ENCODE data around the gene MAGI1.

The MAGI1 gene

GRCh38 chr3:65595222-65596028 lies 443.3 kb downstream of the MAGI1 start:
- peaks cover 6% of the 10 kb centered on the region for H3K27me3 Mint-ChIP-seq
- H3K4me3 Mint-ChIP-seq = no peak overlapping the region
- DNase-seq (no peak), ATAC-seq (no peak)
- H3K4me1 Mint-ChIP-seq = no peaks in the 10 kb centered on the region
- peaks cover 6% of the 10 kb centered on the region for H3K9me3 Mint-ChIP-seq
- H3K27ac Mint-ChIP-seq = no peak overlapping the region
- no peaks in the 10 kb centered on the region for H3K36me3 Mint-ChIP-seq (ENCODE audit: low read depth)

GRCh38 chr3:65593780-65594752 lies 444.7 kb downstream of the MAGI1 start:
- Mint-ChIP-seq H3K27ac (no peak overlapping the region), H3K27me3 (peaks cover 6% of the 10 kb centered on the region), H3K4me1 (no peaks in the 10 kb centered on the region), H3K4me3 (no peak overlapping the region), H3K36me3 (ENCODE audit: low read depth) (no peaks in the 10 kb centered on the region), H3K9me3 (peaks cover 11% of the 10 kb centered on the region)
- DNase-seq (no peak), ATAC-seq (no peak)

GRCh38 chr3:65591313-65591712 lies 447.4 kb downstream of the MAGI1 start:
- no peak overlapping the region for H3K4me3 Mint-ChIP-seq
- H3K27ac Mint-ChIP-seq = no peak overlapping the region
- no peak for DNase-seq
- no peaks in the 10 kb centered on the region for H3K36me3 Mint-ChIP-seq (ENCODE audit: low read depth)
- H3K9me3 Mint-ChIP-seq = peaks cover 11% of the 10 kb centered on the region
- no peak for ATAC-seq
- no peaks in the 10 kb centered on the region for H3K4me1 Mint-ChIP-seq
- peaks cover 4% of the 10 kb centered on the region for H3K27me3 Mint-ChIP-seq

- H3K4me1 Mint-ChIP-seq = no peaks in the 10 kb centered on the region
- no peak for ATAC-seq
- H3K4me3 Mint-ChIP-seq = no peak overlapping the region
- no peaks in the 10 kb centered on the region for H3K36me3 Mint-ChIP-seq (ENCODE audit: low read depth)
- no peak for DNase-seq
- no peak overlapping the region for H3K27ac Mint-ChIP-seq
- H3K27me3 Mint-ChIP-seq = no peaks in the 10 kb centered on the region
- H3K9me3 Mint-ChIP-seq = peaks cover 6% of the 10 kb centered on the region
Measured at GRCh38 chr3:65588884-65589283, 449.8 kb downstream of the MAGI1 start.

- no peaks in the 10 kb centered on the region for H3K36me3 Mint-ChIP-seq (ENCODE audit: low read depth)
- no peak for DNase-seq
- no peaks in the 10 kb centered on the region for H3K27me3 Mint-ChIP-seq
- ATAC-seq = no peak
- peaks cover 5% of the 10 kb centered on the region for H3K9me3 Mint-ChIP-seq
- no peak overlapping the region for H3K27ac Mint-ChIP-seq
- H3K4me1 Mint-ChIP-seq = no peaks in the 10 kb centered on the region
- no peak overlapping the region for H3K4me3 Mint-ChIP-seq
Measured at GRCh38 chr3:65587650-65588439, 450.9 kb downstream of the MAGI1 start.

- peaks cover 3% of the 10 kb centered on the region for H3K9me3 Mint-ChIP-seq
- no peak for DNase-seq
- no peaks in the 10 kb centered on the region for H3K36me3 Mint-ChIP-seq (ENCODE audit: low read depth)
- no peak overlapping the region for H3K27ac Mint-ChIP-seq
- H3K4me3 Mint-ChIP-seq = no peak overlapping the region
- ATAC-seq = no peak
- H3K27me3 Mint-ChIP-seq = no peaks in the 10 kb centered on the region
- no peaks in the 10 kb centered on the region for H3K4me1 Mint-ChIP-seq
Measured at GRCh38 chr3:65584913-65585312, 453.8 kb downstream of the MAGI1 start.

- no peak overlapping the region for H3K4me3 Mint-ChIP-seq
- no peaks in the 10 kb centered on the region for H3K4me1 Mint-ChIP-seq
- no peaks in the 10 kb centered on the region for H3K9me3 Mint-ChIP-seq
- no peaks in the 10 kb centered on the region for H3K36me3 Mint-ChIP-seq (ENCODE audit: low read depth)
- ATAC-seq (no peak), DNase-seq (no peak)
- no peaks in the 10 kb centered on the region for H3K27me3 Mint-ChIP-seq
- H3K27ac Mint-ChIP-seq = no peak overlapping the region
Measured at GRCh38 chr3:65584002-65584401, 454.7 kb downstream of the MAGI1 start.

GRCh38 chr3:65583188-65583587 lies 455.5 kb downstream of the MAGI1 start:
- Mint-ChIP-seq H3K27ac (no peak overlapping the region), H3K27me3 (no peaks in the 10 kb centered on the region), H3K4me3 (no peak overlapping the region), H3K9me3 (no peaks in the 10 kb centered on the region), H3K36me3 (ENCODE audit: low read depth) (no peaks in the 10 kb centered on the region), H3K4me1 (no peaks in the 10 kb centered on the region)
- DNase-seq (no peak), ATAC-seq (no peak)

GRCh38 chr3:65582012-65582717 lies 456.6 kb downstream of the MAGI1 start:
- no peaks in the 10 kb centered on the region for H3K36me3 Mint-ChIP-seq (ENCODE audit: low read depth)
- no peak overlapping the region for H3K4me3 Mint-ChIP-seq
- no peak for DNase-seq
- H3K27ac Mint-ChIP-seq = no peak overlapping the region
- no peaks in the 10 kb centered on the region for H3K27me3 Mint-ChIP-seq
- no peaks in the 10 kb centered on the region for H3K4me1 Mint-ChIP-seq
- no peak for ATAC-seq
- H3K9me3 Mint-ChIP-seq = no peaks in the 10 kb centered on the region

- Mint-ChIP-seq H3K4me1 (no peaks in the 10 kb centered on the region), H3K36me3 (ENCODE audit: low read depth) (no peaks in the 10 kb centered on the region), H3K27ac (no peak overlapping the region), H3K27me3 (no peaks in the 10 kb centered on the region), H3K9me3 (no peaks in the 10 kb centered on the region), H3K4me3 (no peak overlapping the region)
- ATAC-seq (no peak), DNase-seq (no peak)
Measured at GRCh38 chr3:65581313-65581712, 457.4 kb downstream of the MAGI1 start.

- no peaks in the 10 kb centered on the region for H3K4me1 Mint-ChIP-seq
- H3K27me3 Mint-ChIP-seq = no peaks in the 10 kb centered on the region
- ATAC-seq (no peak), DNase-seq (no peak)
- no peaks in the 10 kb centered on the region for H3K9me3 Mint-ChIP-seq
- H3K4me3 Mint-ChIP-seq = no peak overlapping the region
- H3K36me3 Mint-ChIP-seq (ENCODE audit: low read depth) = no peaks in the 10 kb centered on the region
- H3K27ac Mint-ChIP-seq = no peak overlapping the region
Measured at GRCh38 chr3:65578861-65579260, 459.9 kb downstream of the MAGI1 start.

GRCh38 chr3:65577843-65578430 lies 460.8 kb downstream of the MAGI1 start:
- H3K27ac Mint-ChIP-seq = no peak overlapping the region
- DNase-seq (no peak), ATAC-seq (no peak)
- H3K4me1 Mint-ChIP-seq = no peaks in the 10 kb centered on the region
- no peaks in the 10 kb centered on the region for H3K9me3 Mint-ChIP-seq
- H3K4me3 Mint-ChIP-seq = no peak overlapping the region
- H3K27me3 Mint-ChIP-seq = no peaks in the 10 kb centered on the region
- no peaks in the 10 kb centered on the region for H3K36me3 Mint-ChIP-seq (ENCODE audit: low read depth)

- H3K27me3 Mint-ChIP-seq = no peaks in the 10 kb centered on the region
- DNase-seq (no peak), ATAC-seq (no peak)
- H3K27ac Mint-ChIP-seq = no peak overlapping the region
- no peaks in the 10 kb centered on the region for H3K9me3 Mint-ChIP-seq
- no peaks in the 10 kb centered on the region for H3K36me3 Mint-ChIP-seq (ENCODE audit: low read depth)
- H3K4me3 Mint-ChIP-seq = no peak overlapping the region
- no peaks in the 10 kb centered on the region for H3K4me1 Mint-ChIP-seq
Measured at GRCh38 chr3:65576966-65577365, 461.8 kb downstream of the MAGI1 start.

GRCh38 chr3:65576228-65576627 lies 462.5 kb downstream of the MAGI1 start:
- Mint-ChIP-seq H3K4me3 (no peak overlapping the region), H3K4me1 (no peaks in the 10 kb centered on the region), H3K36me3 (ENCODE audit: low read depth) (no peaks in the 10 kb centered on the region), H3K27me3 (no peaks in the 10 kb centered on the region), H3K9me3 (no peaks in the 10 kb centered on the region), H3K27ac (no peak overlapping the region)
- ATAC-seq = no peak
- no peak for DNase-seq

All from activated naive CD8-positive, alpha-beta T cell treated with anti-CD3 and anti-CD28 coated beads, Interleukin-2, amount 50 U/mL, for 24 hours (primary cell).